HEK293T (cell line): ENCODE data around the gene GPR55.
"Not testable (repeated sequence)": the region's sequence is repeated elsewhere in the genome, so short reads cannot be mapped to it uniquely, and the experiment has no call there.

Source experiments
- CTCF ChIA-PET: fragments of 350-600 bp; formaldehyde crosslinking; extraction: SDS; loops from one replicate; lab custom pipeline; 2021; ENCODE audit warnings: antibody characterized with exemption, inconsistent platforms; lab: Yijun Ruan, JAX
- POLR2A ChIA-PET: fragments of 350-600 bp; formaldehyde crosslinking; extraction: SDS; loops from one replicate; lab custom pipeline; 2020; ENCODE audit warnings: antibody characterized with exemption, inconsistent platforms; lab: Yijun Ruan, JAX
- DNase-seq: peaks from one replicate; pipeline ENCODE4 v3.0.0; 2012; ENCODE audit warnings: mixed read lengths; ENCODE audit errors: extremely low spot score
- ARNT ChIP-seq: fragments of 450-650 bp; IDR thresholded peaks from 2 replicates; pipeline ENCODE4 v1.6.1; 2017; ENCODE audit warnings: mild to moderate bottlenecking
- BHLHE40 ChIP-seq: fragments of 450-650 bp; IDR thresholded peaks from 2 replicates; pipeline ENCODE4 v1.6.1; 2016; ENCODE audit warnings: mild to moderate bottlenecking, moderate library complexity, borderline replicate concordance
- CTBP1 ChIP-seq: fragments of 450-650 bp; IDR thresholded peaks from 2 replicates; pipeline ENCODE4 v1.6.1; 2016; ENCODE audit warnings: borderline replicate concordance
- ELF4 ChIP-seq: fragments of 450-650 bp; IDR thresholded peaks from 2 replicates; pipeline ENCODE4 v1.6.1; 2017; ENCODE audit warnings: antibody characterized with exemption
- FOXA1 ChIP-seq: fragments of 450-650 bp; IDR thresholded peaks from 2 replicates; pipeline ENCODE4 v1.6.1; 2016; ENCODE audit warnings: mild to moderate bottlenecking
- FOXK2 ChIP-seq: fragments of 450-650 bp; IDR thresholded peaks from 2 replicates; pipeline ENCODE4 v1.6.1; 2016; ENCODE audit warnings: mild to moderate bottlenecking
- FOXM1 ChIP-seq: fragments of 450-650 bp; IDR thresholded peaks from 2 replicates; pipeline ENCODE4 v1.6.1; 2017; ENCODE audit warnings: mild to moderate bottlenecking, borderline replicate concordance
- HDGF ChIP-seq: fragments of 450-650 bp; IDR thresholded peaks from 2 replicates; pipeline ENCODE4 v1.6.1; 2017; ENCODE audit warnings: antibody characterized with exemption, borderline replicate concordance
- L3MBTL2 ChIP-seq: fragments of 450-650 bp; conservative IDR thresholded peaks from 2 replicates; pipeline ENCODE4 v1.6.1; 2016; ENCODE audit warnings: mild to moderate bottlenecking
- LEF1 ChIP-seq: fragments of 450-650 bp; IDR thresholded peaks from 2 replicates; pipeline ENCODE4 v1.6.1; 2017; ENCODE audit warnings: mild to moderate bottlenecking, borderline replicate concordance
- NFRKB ChIP-seq: fragments of 450-650 bp; IDR thresholded peaks from 2 replicates; pipeline ENCODE4 v1.6.1; 2016; ENCODE audit warnings: mild to moderate bottlenecking, moderate library complexity
- PKNOX1 ChIP-seq: fragments of 450-650 bp; IDR thresholded peaks from 2 replicates; pipeline ENCODE4 v1.6.1; 2016
- SP1 ChIP-seq: fragments of 450-650 bp; IDR thresholded peaks from 2 replicates; pipeline ENCODE4 v1.6.1; 2017
- SUZ12 ChIP-seq: fragments of 450-650 bp; IDR thresholded peaks from 2 replicates; pipeline ENCODE4 v1.6.1; 2016; ENCODE audit warnings: mild to moderate bottlenecking
- TARDBP ChIP-seq: fragments of 450-650 bp; IDR thresholded peaks from 2 replicates; pipeline ENCODE4 v1.6.1; 2016
- ZNF384 ChIP-seq: fragments of 450-650 bp; IDR thresholded peaks from 2 replicates; pipeline ENCODE4 v1.6.1; 2016

Gene GPR55

GRCh38 chr2:230924470-230925341, at the start of gene GPR55:
Gene GPR55 (minus strand): TSS chr2:230925242. CDS start chr2:230910962, 14,280 bp downstream.
- POLR2A ChIA-PET, result no interaction called here
- CTCF ChIA-PET, result interaction anchor here (0.6 to 1.3 kb wide), 9 partner anchors 19 to 115 kb away, joined by 3 to 6 read pairs (median 3); no protein-coding TSS in a partner anchor
- DNase-seq, result peak; percentile 43
- TF ChIP-seq BHLHE40 (no peak), ZNF384 (no peak), ARNT (no peak), FOXA1 (no peak), SUZ12 (no peak), FOXK2 (no peak), SP1 (no peak), ELF4 (no peak), PKNOX1 (no peak), LEF1 (no peak), L3MBTL2 (no peak), NFRKB (no peak), FOXM1 (no peak), HDGF (no peak), CTBP1 (no peak), TARDBP (no peak)

- no peak for TF ChIP-seq FOXA1
- POLR2A ChIA-PET, result no interaction called here
- CTCF ChIA-PET, result interaction anchor here (0.6 kb wide), 1 partner anchor 161 kb away, joined by 3 read pairs; no protein-coding TSS in a partner anchor
- DNase-seq, result no peak
Measured at GRCh38 chr2:230974096-230974913, 49.3 kb upstream of the GPR55 start.

- CTCF ChIA-PET, result no interaction called here
- POLR2A ChIA-PET, result no interaction called here
- TF ChIP-seq ZNF384, result no peak
- DNase-seq, result no peak
Measured at GRCh38 chr2:230972046-230972445, 47.0 kb upstream of the GPR55 start.

GRCh38 chr2:230969659-230970015, 44.6 kb upstream of the GPR55 start:
- DNase-seq, result no peak
- ChIA-PET POLR2A (interaction anchor here (0.7 kb wide), 1 partner anchor 11 kb away, joined by 3 read pairs; no protein-coding TSS in a partner anchor), CTCF (no interaction called here)
- TF ChIP-seq SP1 (no peak), PKNOX1 (no peak), BHLHE40 (no peak), TARDBP (no peak), FOXM1 (no peak), ZNF384 (no peak), HDGF (no peak), LEF1 (no peak), CTBP1 (no peak)

- POLR2A ChIA-PET, result interaction anchor here (0.7 kb wide), 1 partner anchor 10 kb away, joined by 3 read pairs; no protein-coding TSS in a partner anchor
- no peak for DNase-seq
- CTCF ChIA-PET, result no interaction called here
- TF ChIP-seq PKNOX1, result no peak
- no peak for TF ChIP-seq SP1
- TF ChIP-seq NFRKB, result no peak
- no peak for TF ChIP-seq ZNF384
- TF ChIP-seq SUZ12, result no peak
- no peak for TF ChIP-seq LEF1
- TF ChIP-seq FOXK2, result no peak
- no peak for TF ChIP-seq ELF4
- no peak for TF ChIP-seq BHLHE40
- TF ChIP-seq ARNT, result no peak
- no peak for TF ChIP-seq L3MBTL2
- no peak for TF ChIP-seq FOXM1
- no peak for TF ChIP-seq HDGF
- TF ChIP-seq CTBP1, result no peak
- no peak for TF ChIP-seq FOXA1
- TF ChIP-seq TARDBP, result no peak
Measured at GRCh38 chr2:230968921-230969658, 44.0 kb upstream of the GPR55 start.

- POLR2A ChIA-PET, DNase-seq: not testable (repeated sequence)
- CTCF ChIA-PET, result interaction anchor here (0.8 kb wide), 1 partner anchor 19 kb away, joined by 3 read pairs; no protein-coding TSS in a partner anchor
Measured at GRCh38 chr2:230968314-230968713, 43.3 kb upstream of the GPR55 start.
